ENCODE measurements around the gene AHCYL2.

GRCh38 chr7:129359638-129360037 is 134.8 kb downstream of the AHCYL2 start:
- TF ChIP-seq, protein P1, sequence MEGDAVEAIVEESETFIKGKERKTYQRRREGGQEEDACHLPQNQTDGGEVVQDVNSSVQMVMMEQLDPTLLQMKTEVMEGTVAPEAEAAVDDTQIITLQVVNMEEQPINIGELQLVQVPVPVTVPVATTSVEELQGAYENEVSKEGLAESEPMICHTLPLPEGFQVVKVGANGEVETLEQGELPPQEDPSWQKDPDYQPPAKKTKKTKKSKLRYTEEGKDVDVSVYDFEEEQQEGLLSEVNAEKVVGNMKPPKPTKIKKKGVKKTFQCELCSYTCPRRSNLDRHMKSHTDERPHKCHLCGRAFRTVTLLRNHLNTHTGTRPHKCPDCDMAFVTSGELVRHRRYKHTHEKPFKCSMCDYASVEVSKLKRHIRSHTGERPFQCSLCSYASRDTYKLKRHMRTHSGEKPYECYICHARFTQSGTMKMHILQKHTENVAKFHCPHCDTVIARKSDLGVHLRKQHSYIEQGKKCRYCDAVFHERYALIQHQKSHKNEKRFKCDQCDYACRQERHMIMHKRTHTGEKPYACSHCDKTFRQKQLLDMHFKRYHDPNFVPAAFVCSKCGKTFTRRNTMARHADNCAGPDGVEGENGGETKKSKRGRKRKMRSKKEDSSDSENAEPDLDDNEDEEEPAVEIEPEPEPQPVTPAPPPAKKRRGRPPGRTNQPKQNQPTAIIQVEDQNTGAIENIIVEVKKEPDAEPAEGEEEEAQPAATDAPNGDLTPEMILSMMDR (IDR thresholded peaks at IDR 0.05; ENCODE audit: poor library complexity, severe bottlenecking) = no peak
- no peak for TF ChIP-seq EZH2 (IDR thresholded peaks at IDR 0.05; ENCODE audit: borderline replicate concordance, insufficient read depth, low read length, poor library complexity, severe bottlenecking)
- TF ChIP-seq POLR2AphosphoS5 (IDR thresholded peaks at IDR 0.05) = no peak
- no peak for TF ChIP-seq REST (IDR thresholded peaks at IDR 0.05; ENCODE audit: borderline replicate concordance)
- no peak for TF ChIP-seq EP300 (conservative IDR thresholded peaks at IDR 0.05; ENCODE audit: poor library complexity, severe bottlenecking)
- TF ChIP-seq MXI1 (conservative IDR thresholded peaks at IDR 0.05; ENCODE audit: poor library complexity, severe bottlenecking) = no peak
- no peak for TF ChIP-seq TAF1 (IDR thresholded peaks at IDR 0.05; ENCODE audit: low read depth)
- TF ChIP-seq RAD21 (conservative IDR thresholded peaks at IDR 0.05) = no peak

All from neural cell (in vitro differentiated cells).